Trophoblast cell (in vitro differentiated cells and primary cell): Measurements from ENCODE around the gene MSL1.

Source experiments
- DNase-seq, 2 donors: peaks; one replicate each; pipeline ENCODE4 v3.0.0-alpha.2; 2016
- H2AFZ ChIP-seq: 2 replicates; pipeline ENCODE4 v1.6.1; 2013; ENCODE audit warnings: low read length, moderate library complexity, mild to moderate bottlenecking; ENCODE audit not compliant: insufficient read depth, poor library complexity
- H2AK5ac ChIP-seq: 2 replicates; pipeline ENCODE4 v1.6.1; 2013; ENCODE audit warnings: mild to moderate bottlenecking, low read length
- H2BK120ac ChIP-seq: 2 replicates; pipeline ENCODE4 v1.6.1; 2013; ENCODE audit warnings: low read length, mild to moderate bottlenecking, moderate library complexity; ENCODE audit not compliant: insufficient read depth, poor library complexity
- H2BK12ac ChIP-seq: 2 replicates; pipeline ENCODE4 v1.6.1; 2013; ENCODE audit warnings: mild to moderate bottlenecking, low read length, moderate library complexity
- H2BK5ac ChIP-seq: 2 replicates; pipeline ENCODE4 v1.6.1; 2013; ENCODE audit warnings: low read length, low read depth, moderate library complexity, mild to moderate bottlenecking; ENCODE audit not compliant: poor library complexity
- H3K14ac ChIP-seq: 2 replicates; pipeline ENCODE4 v1.6.1; 2013; ENCODE audit warnings: mild to moderate bottlenecking, low read length
- H3K18ac ChIP-seq: 2 replicates; pipeline ENCODE4 v1.6.1; 2013; ENCODE audit warnings: mild to moderate bottlenecking, low read length
- H3K23ac ChIP-seq: 2 replicates; pipeline ENCODE4 v1.6.1; 2013; ENCODE audit warnings: low read length
- H3K27ac ChIP-seq: 2 replicates; pipeline ENCODE4 v1.5.1; 2013; ENCODE audit warnings: low read depth, mild to moderate bottlenecking, inconsistent platforms, low read length, moderate library complexity
- H3K27me3 ChIP-seq: 2 replicates; pipeline ENCODE4 v1.6.1; 2013; ENCODE audit warnings: inconsistent platforms, mild to moderate bottlenecking, low read length, moderate library complexity; ENCODE audit not compliant: insufficient read depth
- H3K36me3 ChIP-seq, 2 experiments: 1 replicate in 1 of 2; 2 replicates in 1 of 2; pipeline ENCODE4 v1.6.1; 2013; ENCODE audit warnings: low read length in 2 of 2, mild to moderate bottlenecking in 2 of 2, moderate library complexity in 1 of 2; ENCODE audit not compliant: insufficient read depth in 2 of 2, control insufficient read depth in 1 of 2
- H3K4ac ChIP-seq: 2 replicates; pipeline ENCODE4 v1.6.1; 2013; ENCODE audit warnings: low read depth, mild to moderate bottlenecking, low read length, moderate library complexity
- H3K4me1 ChIP-seq, 2 experiments: 1 replicate in 1 of 2; 2 replicates in 1 of 2; pipeline ENCODE4 v1.6.1; 2013; ENCODE audit warnings: low read length in 2 of 2, mild to moderate bottlenecking in 2 of 2, moderate library complexity in 1 of 2; ENCODE audit not compliant: insufficient read depth in 2 of 2, control insufficient read depth in 1 of 2
- H3K4me2 ChIP-seq: 2 replicates; pipeline ENCODE4 v1.6.1; 2013; ENCODE audit warnings: inconsistent platforms, mild to moderate bottlenecking, low read length, moderate library complexity
- H3K4me3 ChIP-seq: 2 replicates; pipeline ENCODE4 v1.5.1; 2013; ENCODE audit warnings: mild to moderate bottlenecking, low read depth, low read length, inconsistent platforms
- H3K79me1 ChIP-seq: one replicate; pipeline ENCODE4 v1.6.1; 2013; ENCODE audit warnings: low read length
- H3K79me2 ChIP-seq: 2 replicates; pipeline ENCODE4 v1.6.1; 2013; ENCODE audit warnings: low read length, mild to moderate bottlenecking; ENCODE audit not compliant: control insufficient read depth, insufficient read depth, poor library complexity
- H3K9ac ChIP-seq: 2 replicates; pipeline ENCODE4 v1.6.1; 2013; ENCODE audit warnings: mild to moderate bottlenecking, low read length
- H3K9me3 ChIP-seq: 2 replicates; pipeline ENCODE4 v1.6.1; 2013; ENCODE audit warnings: low read depth, mild to moderate bottlenecking, control low read depth, inconsistent platforms, low read length; ENCODE audit not compliant: insufficient read depth
- H4K12ac ChIP-seq: 2 replicates; pipeline ENCODE4 v1.6.1; 2013; ENCODE audit warnings: low read depth, mild to moderate bottlenecking, low read length, moderate library complexity
- H4K8ac ChIP-seq: 2 replicates; pipeline ENCODE4 v1.6.1; 2013; ENCODE audit warnings: low read depth, mild to moderate bottlenecking, low read length, moderate library complexity
- H4K91ac ChIP-seq: one replicate; pipeline ENCODE4 v1.6.1; 2013; ENCODE audit warnings: low read depth, mild to moderate bottlenecking, low read length, moderate library complexity
- WGBS: extraction: QIAGEN DNeasy Blood & Tissue Kit; methylation state at CpG from one replicate; pipeline ENCODE4 v1.1.7; 2013; ENCODE audit warnings: missing lambda C conversion rate; ENCODE audit not compliant: insufficient read length, insufficient coverage; ENCODE audit errors: extremely low coverage; 5-methylcytosine and 5-hydroxymethylcytosine counted together

MSL1 gene

GRCh38 chr17:40123811-40124114 lies 2.0 kb downstream of the MSL1 start:
- H3K18ac ChIP-seq, result no peak overlapping the region
- no peak overlapping the region for H3K27ac ChIP-seq
- no peak overlapping the region for H2BK5ac ChIP-seq
- WGBS, result no CpG with 5 or more reads among the region's 2 CpGs
- H4K8ac ChIP-seq, result no peak overlapping the region
- H2AFZ ChIP-seq, result no peak overlapping the region
- H3K4me1 ChIP-seq, result peaks cover 7 to 10% of the 10 kb centered on the region in 2 experiments
- H3K4me2 ChIP-seq, result peak overlapping the region; percentile 94
- no peaks in the 10 kb centered on the region for H3K9me3 ChIP-seq
- no peak overlapping the region for H3K9ac ChIP-seq
- no peak overlapping the region for H3K14ac ChIP-seq
- no peaks in the 10 kb centered on the region for H3K27me3 ChIP-seq
- H3K4ac ChIP-seq, result peak overlapping the region; percentile 98
- DNase-seq, result no peak
- H2BK12ac ChIP-seq, result no peak overlapping the region
- H3K4me3 ChIP-seq, result peak overlapping the region; percentile 93
- no peak overlapping the region for H3K23ac ChIP-seq
- no peak overlapping the region for H2AK5ac ChIP-seq
- H3K36me3 ChIP-seq, result peaks cover 14 to 16% of the 10 kb centered on the region in 2 experiments
- H4K91ac ChIP-seq, result no peak overlapping the region
- H2BK120ac ChIP-seq, result no peak overlapping the region
- peaks cover 25% of the 10 kb centered on the region for H3K79me2 ChIP-seq
- H4K12ac ChIP-seq, result no peak overlapping the region
- H3K79me1 ChIP-seq, result peaks cover 24% of the 10 kb centered on the region

- Histone ChIP-seq H3K23ac (no peak overlapping the region), H3K4me1 (peaks cover 7 to 10% of the 10 kb centered on the region in 2 experiments), H4K91ac (no peak overlapping the region), H3K27me3 (no peaks in the 10 kb centered on the region), H4K8ac (no peak overlapping the region), H3K9ac (peak overlapping the region; percentile 10), H3K79me2 (peaks cover 25% of the 10 kb centered on the region), H3K14ac (no peak overlapping the region), H3K18ac (no peak overlapping the region), H3K4me3 (peak overlapping the region; percentile 46), H2AFZ (no peak overlapping the region), H2BK12ac (no peak overlapping the region), H3K27ac (no peak overlapping the region), H3K4me2 (peak overlapping the region; percentile 94), H3K9me3 (no peaks in the 10 kb centered on the region), H3K4ac (peak overlapping the region; percentile 96), H2BK120ac (no peak overlapping the region), H4K12ac (no peak overlapping the region), H3K79me1 (peaks cover 24% of the 10 kb centered on the region), H2AK5ac (no peak overlapping the region), H2BK5ac (no peak overlapping the region), H3K36me3 (peaks cover 17 to 20% of the 10 kb centered on the region in 2 experiments)
- WGBS, result no CpG with 5 or more reads among the region's 9 CpGs
- DNase-seq, result no peak
Measured at GRCh38 chr17:40124279-40125141, 2.7 kb downstream of the MSL1 start.

- Histone ChIP-seq H4K91ac (no peak overlapping the region), H3K79me2 (no peaks in the 10 kb centered on the region), H3K4me2 (no peak overlapping the region), H3K4me1 (peaks cover 2 to 3% of the 10 kb centered on the region in 2 experiments), H3K36me3 (peaks cover 28 to 57% of the 10 kb centered on the region in 2 experiments), H2BK120ac (no peak overlapping the region), H3K79me1 (no peaks in the 10 kb centered on the region), H3K27ac (no peak overlapping the region), H3K14ac (no peak overlapping the region), H3K9ac (no peak overlapping the region), H3K4ac (no peak overlapping the region), H3K27me3 (no peaks in the 10 kb centered on the region), H2BK5ac (no peak overlapping the region), H4K12ac (no peak overlapping the region), H3K4me3 (no peak overlapping the region), H2BK12ac (no peak overlapping the region), H2AK5ac (no peak overlapping the region), H4K8ac (no peak overlapping the region), H3K23ac (no peak overlapping the region), H3K18ac (no peak overlapping the region), H2AFZ (no peak overlapping the region), H3K9me3 (no peaks in the 10 kb centered on the region)
- no peak for DNase-seq
- WGBS, result no CpG with 5 or more reads among the region's 5 CpGs
Measured at GRCh38 chr17:40129498-40129897, 7.7 kb downstream of the MSL1 start.

GRCh38 chr17:40130352-40131042 lies 8.7 kb downstream of the MSL1 start:
- Histone ChIP-seq H3K36me3 (peaks cover 28 to 62% of the 10 kb centered on the region in 2 experiments), H4K91ac (no peak overlapping the region), H2BK12ac (no peak overlapping the region), H3K79me2 (no peaks in the 10 kb centered on the region), H2BK5ac (no peak overlapping the region), H4K8ac (no peak overlapping the region), H3K9ac (no peak overlapping the region), H3K27ac (no peak overlapping the region), H3K4me3 (no peak overlapping the region), H4K12ac (no peak overlapping the region), H3K9me3 (no peaks in the 10 kb centered on the region), H3K23ac (no peak overlapping the region), H3K18ac (no peak overlapping the region), H3K14ac (no peak overlapping the region), H3K4me2 (no peak overlapping the region), H3K4ac (no peak overlapping the region), H3K79me1 (no peaks in the 10 kb centered on the region), H3K27me3 (no peaks in the 10 kb centered on the region), H2AK5ac (no peak overlapping the region), H2AFZ (no peak overlapping the region), H3K4me1 (no peaks in the 10 kb centered on the region), H2BK120ac (no peak overlapping the region)
- DNase-seq, result peak; percentile 77 to 94
- no CpG with 5 or more reads among the region's 7 CpGs for WGBS
